GM11168 (cell line): ENCODE data around the gene NRAP.

Source experiments
- in situ Hi-C: fragments of 300-500 bp; cut with MboI; formaldehyde crosslinking; loops from one replicate; pipeline ENCODE4 v1.12.0; 2022; ENCODE audit warnings: low sequenced_read_pairs; ENCODE audit not compliant: unreplicated experiment

Gene NRAP, protein sequence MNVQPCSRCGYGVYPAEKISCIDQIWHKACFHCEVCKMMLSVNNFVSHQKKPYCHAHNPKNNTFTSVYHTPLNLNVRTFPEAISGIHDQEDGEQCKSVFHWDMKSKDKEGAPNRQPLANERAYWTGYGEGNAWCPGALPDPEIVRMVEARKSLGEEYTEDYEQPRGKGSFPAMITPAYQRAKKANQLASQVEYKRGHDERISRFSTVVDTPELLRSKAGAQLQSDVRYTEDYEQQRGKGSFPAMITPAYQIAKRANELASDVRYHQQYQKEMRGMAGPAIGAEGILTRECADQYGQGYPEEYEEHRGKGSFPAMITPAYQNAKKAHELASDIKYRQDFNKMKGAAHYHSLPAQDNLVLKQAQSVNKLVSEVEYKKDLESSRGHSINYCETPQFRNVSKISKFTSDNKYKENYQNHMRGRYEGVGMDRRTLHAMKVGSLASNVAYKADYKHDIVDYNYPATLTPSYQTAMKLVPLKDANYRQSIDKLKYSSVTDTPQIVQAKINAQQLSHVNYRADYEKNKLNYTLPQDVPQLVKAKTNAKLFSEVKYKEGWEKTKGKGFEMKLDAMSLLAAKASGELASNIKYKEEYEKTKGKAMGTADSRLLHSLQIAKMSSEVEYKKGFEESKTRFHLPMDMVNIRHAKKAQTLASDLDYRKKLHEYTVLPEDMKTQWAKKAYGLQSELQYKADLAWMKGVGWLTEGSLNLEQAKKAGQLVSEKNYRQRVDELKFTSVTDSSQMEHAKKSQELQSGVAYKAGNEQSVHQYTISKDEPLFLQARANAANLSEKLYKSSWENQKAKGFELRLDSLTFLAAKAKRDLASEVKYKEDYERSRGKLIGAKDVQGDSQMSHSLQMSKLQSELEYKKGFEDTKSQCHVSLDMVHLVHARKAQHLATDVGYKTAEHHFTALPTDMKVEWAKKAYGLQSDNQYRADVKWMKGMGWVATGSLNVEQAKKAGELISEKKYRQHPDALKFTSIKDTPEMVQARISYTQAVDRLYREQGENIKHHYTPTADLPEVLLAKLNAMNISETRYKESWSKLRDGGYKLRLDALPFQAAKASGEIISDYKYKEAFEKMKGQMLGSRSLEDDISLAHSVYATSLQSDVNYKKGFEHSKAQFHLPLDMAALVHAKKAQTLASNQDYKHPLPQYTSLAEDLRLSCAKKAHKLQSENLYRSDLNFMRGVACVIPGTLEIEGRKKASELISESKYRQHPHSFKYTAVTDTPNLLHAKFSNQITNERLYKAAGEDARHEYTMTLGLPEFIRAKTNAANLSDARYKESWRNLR (N-terminal part only)

DNA sequence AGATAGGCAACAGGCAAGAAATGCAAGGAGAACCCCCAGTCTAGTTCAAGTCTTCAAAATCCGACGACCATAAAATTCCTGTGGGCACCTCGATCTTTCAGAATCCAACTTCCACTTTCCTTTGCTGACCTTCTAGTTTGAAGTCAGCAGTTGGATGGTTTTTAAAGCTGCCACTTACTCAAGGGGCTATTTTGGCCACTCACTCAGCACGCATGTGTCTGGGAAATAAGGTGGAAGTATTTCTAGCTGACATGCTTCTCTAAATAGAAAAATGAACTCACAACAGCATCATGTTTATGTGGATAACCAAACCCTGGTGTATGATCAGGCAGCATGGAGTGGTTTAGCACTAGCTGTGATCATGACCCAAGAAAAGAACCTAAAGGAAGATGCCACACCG lies at the start of gene NRAP:
NRAP (minus strand) TSS at position 134 of the 400 bp plus-strand sequence. CDS start 159 bp downstream, outside the sequence.
- in situ Hi-C loops, result no loop called here

DNA sequence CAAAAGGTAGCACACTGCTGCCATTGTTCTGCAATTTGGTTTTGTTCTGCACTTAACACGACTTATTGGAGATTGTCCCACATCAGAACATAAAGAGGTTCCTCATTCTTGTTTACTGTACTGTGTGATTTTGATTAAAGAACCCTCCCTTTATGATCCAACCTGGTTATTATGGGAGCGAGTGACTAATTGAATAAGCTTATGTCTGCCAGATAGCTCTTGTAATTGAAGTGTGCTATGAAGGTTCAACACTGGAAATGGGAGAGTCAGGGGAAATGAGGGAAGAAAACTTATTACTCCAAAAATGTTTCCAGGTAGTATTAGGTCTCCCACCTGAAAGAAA lies 49.8 kb upstream of the NRAP start:
- in situ Hi-C loops, result no loop called here

DNA sequence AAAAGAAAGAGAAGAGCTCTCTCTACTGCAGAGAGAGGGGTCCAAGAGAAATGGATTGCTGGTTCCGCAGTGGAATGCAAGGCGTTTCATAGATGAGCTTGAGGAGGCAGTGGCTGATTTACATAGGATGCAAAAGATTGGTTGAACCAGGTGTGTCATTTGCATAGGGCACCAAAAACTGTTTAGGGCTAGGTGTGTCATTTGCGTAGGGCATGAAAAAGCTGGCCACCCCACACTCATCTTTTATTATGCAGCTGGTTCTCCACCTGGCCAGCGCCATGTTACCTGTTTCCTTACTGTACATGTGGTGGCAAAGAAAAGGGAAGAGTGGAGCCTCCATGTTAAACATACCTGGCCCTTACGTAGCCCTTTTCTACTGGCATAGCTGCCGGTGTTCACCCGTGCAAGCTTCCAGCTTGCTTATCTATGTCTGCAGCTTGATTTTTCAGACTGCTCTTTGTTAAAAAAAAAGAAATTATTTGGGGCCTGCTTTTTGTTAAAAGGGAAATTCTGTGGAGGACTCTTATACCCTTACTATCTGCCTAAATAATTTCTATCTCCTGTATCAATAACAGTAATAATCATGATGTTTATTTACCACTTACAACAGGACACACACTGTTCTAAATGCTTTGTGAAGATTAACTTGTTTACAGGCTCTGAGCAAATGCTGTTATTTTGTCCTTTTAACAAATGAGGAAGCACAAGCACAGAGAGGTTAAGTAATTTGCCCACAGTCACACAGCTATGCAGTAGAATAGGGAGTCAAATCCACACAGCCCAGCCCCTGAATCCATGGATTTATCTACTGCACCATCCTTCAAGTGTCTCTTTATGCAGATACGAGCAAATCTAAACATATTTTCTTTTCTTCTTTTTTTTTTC lies 49.2 kb upstream of the NRAP start:
- in situ Hi-C loops, result no loop called here

DNA sequence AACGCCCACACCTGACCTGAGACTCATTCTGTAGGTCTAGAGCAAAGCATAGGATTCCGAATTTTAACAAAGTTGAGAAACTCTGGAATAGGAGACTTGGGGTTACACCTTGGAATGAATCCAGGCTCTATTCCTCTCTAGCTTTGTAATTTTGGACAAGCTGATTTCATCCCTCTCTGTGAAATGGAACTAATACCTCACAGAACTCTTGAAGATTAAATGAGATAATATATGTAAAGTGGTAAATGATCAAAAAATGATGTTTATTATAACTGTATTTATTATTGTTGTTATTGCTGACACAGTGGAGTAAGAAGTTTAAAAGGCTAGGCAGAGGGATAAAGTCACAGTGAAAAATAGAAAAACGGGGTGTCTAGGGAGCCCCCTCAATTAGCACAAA lies 48.2 kb upstream of the NRAP start:
- in situ Hi-C loops, result no loop called here

DNA sequence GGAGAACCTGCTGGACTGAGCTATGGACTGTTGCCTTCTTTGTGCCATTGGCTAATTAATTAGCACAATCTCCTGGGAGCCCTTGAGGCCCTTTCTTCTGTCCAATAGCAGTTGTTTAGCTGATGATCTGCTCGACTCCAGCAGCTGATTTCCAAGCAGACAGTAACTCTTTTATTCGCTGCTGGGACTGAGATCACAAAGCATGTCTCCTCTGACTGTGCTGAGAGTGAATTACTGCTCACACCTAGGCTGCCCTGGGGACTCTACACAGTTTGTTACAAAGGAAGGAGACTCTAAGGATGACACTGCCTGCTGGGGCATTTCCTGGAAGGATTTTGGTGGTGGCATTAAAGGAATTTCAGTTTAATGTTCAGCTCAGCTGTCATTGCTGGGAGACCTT lies 47.3 kb upstream of the NRAP start:
- in situ Hi-C loops, result no loop called here

DNA sequence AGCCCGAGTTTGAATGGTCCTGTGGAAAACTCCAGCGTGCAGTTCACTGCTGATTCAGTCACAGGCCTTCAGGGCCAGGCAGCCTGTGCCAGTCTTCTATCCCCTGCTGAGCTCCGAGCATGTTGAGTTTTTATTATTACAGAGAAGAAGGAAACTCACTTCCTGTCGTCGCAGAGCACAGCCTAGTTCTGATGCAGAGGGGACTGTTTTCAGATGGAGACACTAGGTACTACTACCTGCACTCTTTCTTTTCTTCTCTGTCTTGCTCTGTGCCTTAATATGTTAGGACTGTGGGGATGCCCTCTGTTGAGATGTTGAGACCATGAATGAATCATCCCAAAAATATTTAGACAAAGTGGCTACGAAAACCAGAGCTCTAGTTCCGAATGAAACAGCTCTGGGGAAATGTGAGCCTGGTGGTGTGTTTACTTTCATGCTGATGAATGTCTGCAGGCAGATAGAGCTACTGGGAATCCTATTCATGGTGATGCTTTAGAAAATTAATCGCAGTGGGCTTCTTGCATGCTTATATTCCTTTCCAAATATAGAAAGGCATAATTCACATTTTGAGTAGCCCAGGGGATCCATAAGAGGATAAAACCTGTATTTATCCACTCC lies 45.5 kb upstream of the NRAP start:
- in situ Hi-C loops, result loop anchor here (10.0 kb wide), 1 partner anchor 395 kb away; no protein-coding TSS in a partner anchor

DNA sequence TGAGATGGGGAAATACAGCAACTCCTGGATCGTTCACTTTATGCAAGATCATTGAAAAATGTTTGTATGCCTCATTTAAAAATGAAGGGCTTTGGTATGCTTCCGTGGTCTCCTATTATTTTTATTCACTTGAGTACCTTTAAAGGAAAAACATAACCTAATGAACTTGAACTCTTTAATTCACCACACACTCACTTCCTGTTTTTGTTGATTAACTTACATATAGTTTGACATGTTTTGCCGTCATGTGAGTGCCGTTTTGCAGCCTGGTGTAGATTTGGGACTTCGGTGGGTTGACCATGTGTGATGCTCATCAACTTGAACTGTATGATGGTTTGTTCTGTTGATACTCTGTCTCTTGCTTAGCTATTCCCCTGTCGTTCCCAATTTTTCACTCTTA lies 44.8 kb upstream of the NRAP start:
- in situ Hi-C loops, result loop anchor here (10.0 kb wide), 1 partner anchor 396 kb away; no protein-coding TSS in a partner anchor

DNA sequence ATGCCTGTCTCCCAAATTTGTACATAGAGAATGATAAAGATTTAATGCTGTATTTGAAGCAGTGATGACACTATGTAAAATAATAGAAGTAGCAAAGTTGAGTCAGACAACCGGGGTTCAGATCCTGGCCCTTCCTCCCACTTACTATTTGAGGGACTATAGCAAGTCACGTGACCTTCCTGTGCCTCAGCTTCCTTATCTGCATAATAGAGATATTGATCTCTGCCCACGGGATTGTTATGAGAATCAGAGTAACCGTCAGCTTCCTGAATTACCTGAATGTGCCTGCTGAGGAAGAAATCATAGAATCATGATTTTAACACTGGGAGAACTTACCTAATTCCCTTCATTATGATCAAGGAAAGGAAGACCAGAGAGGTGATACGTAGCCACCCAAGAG lies 42.8 kb upstream of the NRAP start:
- in situ Hi-C loops, result loop anchor here (10.0 kb wide), 1 partner anchor 398 kb away; no protein-coding TSS in a partner anchor

DNA sequence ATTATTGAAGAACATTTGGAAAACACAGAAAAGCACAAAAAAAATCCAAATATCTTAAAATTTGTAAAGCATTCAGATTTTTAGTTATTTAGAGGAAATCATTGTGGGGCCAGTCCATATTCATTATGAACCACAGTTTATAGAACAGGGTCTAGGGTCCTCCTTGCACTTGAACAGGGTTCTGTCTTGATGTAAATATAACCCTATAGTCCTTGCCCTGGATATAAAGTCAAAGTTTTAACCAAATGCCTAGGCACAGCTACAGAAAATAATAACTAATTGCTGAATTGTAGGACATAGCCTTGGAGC lies 41.5 kb upstream of the NRAP start:
- in situ Hi-C loops, result loop anchor here (10.0 kb wide), 1 partner anchor 400 kb away; no protein-coding TSS in a partner anchor

DNA sequence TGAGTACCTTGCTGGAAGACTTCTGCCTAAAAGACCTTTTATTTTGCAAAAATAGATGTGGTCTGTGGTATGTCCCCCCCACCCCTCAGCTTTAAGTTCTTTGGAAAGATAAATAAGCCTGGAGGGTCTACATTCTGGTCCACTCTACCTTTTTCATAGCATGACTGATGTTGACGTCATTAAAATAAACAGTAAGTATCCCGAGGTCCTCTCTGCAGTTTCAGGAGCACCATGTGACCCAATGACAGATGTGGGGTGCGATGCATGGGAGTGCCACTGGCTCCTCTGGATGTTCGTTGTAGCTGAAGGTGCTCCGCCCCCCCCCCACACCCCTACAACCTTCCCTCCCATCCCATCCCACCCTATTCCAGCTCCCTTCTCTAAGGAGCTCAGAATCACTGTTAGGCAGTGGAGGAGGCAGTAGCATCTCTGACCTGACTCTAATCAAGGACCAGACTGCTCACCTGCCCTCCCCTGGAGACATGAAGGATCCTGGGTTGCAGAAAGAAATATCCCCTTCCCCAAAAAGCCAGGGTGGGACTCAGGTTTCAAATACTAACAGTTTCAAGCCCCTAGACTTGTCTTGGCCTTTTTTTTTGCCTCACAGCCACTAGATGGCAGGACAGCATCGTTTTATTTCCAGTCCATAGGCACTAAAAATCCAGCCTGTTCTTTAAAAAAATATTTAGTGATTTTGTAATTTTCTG lies 40.9 kb upstream of the NRAP start:
- in situ Hi-C loops, result loop anchor here (10.0 kb wide), 1 partner anchor 400 kb away; no protein-coding TSS in a partner anchor

DNA sequence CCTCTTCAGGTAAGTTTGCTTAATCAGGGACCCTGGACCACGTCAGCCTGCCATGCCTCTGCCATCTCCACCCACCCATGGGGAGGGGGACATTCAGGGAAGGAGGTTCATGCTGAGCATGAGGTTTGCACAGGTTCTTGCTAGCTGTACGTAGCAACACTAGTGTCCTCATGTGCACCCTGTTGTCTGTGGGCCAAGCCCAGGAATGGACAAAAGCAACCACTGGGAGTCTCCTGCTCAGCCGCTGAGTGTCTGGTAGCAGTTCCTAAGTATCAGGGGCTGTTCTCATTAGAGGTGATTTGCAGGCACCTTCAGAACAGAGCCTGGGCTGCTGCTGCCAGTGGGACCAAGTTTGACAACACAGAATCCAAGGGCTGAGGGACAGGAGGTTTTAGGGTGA lies 33.8 kb upstream of the NRAP start:
- in situ Hi-C loops, result no loop called here

DNA sequence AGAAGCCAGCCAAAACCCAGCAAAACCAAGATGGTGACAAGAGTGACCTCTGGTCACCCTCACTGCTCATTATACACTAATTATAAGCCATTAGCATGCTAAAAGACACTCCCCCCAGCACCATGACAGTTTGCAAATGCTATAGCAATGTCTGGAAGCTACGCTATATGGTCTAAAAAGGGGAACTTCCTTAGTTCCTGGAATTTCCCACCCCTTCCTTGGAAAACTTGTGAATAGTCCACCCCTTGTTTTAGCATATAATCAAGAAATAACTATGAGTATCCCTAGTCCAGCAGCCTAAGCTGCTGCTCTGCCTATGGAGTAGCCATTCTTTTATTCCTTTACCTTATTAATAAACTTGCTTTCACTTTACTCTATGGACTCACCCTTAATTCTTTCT lies 31.9 kb upstream of the NRAP start:
- in situ Hi-C loops, result no loop called here

DNA sequence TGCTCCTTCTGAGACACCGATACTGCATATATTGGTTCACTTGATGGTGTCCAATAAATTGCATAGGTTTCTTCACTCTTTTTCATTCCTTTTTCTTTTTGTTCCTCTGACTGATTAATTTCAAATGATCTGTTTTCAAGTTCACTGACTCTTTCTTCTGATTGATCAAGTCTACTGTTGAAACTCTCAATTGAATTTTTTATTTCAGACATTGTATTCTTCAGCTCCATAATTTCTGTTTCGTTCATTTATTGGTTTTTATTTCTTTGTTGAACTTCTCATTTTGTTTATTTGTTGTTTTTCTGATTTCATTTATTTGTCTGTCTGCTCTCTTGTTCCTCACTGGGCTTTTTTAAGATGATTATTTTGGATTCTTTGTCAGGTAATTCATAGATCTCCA lies 29.5 kb upstream of the NRAP start:
- in situ Hi-C loops, result no loop called here

DNA sequence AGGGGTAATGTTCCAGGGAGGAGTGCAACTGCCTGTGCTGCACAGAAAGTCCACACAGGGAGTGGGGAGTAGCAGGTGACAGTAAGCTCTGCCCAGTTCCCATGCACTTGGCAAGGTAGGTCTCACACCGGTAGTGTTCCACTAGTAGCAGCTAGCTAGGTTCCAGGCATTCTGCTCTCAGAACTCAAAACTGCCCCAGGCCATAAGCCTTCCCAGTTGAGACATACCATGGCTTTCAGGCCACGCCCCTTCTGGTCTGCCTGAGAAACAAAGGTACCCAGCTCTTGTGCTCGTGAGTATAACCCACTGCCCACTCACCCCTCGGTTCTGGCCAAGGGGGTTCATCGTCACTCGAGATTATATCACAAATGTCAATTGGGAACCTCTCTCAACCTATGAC lies 28.4 kb upstream of the NRAP start:
- in situ Hi-C loops, result no loop called here

DNA sequence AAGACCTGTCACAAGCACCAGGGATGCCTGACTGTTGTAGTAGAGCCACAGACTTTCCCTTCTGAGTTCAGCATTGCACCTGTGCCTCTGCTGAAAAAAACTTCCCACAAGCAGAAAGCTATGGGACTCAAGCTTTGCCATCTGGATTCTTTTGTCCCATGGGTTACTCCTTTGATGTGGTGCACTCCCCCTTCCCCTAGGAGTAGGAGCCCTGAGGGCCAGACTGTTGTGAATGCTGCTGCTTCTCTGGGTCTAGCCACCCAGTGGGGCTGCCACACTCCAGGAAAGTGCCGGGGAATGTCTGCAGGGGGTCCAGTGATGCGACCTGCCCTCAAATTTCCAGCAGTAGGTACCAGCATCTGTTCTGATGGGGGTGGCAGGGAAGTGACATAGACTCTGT lies 27.5 kb upstream of the NRAP start:
- in situ Hi-C loops, result no loop called here

DNA sequence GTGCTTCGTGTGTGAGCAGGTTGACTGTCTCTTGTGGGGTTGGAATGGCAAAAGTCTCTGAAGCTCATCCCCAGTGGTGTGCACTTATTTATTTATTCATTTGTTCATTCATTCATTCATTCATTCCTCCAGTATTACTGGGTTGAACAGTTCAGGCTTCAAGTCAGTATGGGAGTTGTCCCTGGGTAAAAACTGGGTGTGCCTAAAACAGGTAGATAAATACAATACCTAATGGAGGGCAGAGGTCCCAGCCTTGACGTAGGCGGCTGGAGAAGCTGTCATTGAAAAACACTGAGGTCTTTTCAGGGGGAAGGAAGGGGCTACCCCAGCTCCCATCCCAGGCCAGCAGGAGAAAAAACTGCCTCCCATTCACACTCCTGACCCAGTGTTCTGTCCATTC lies 26.9 kb upstream of the NRAP start:
- in situ Hi-C loops, result no loop called here

DNA sequence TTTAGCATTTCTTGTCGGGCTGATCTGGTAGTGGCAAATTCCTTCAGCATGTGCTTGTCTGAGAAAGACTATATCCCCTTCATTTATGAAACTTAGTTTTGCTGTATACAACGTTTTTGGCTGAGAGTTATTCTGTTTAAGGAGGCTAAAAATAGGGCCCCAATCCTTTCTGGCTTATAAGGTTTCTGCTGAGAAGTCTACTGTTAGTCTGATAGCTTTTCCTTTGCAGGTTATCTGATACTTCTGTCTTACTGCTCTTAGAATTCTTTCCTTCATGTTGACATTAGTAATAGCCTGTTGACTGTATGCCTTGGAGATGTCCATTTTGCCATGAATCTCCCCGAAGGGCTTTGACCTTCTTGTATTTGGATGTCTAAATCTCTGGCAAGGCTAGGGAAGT lies 25.7 kb upstream of the NRAP start:
- in situ Hi-C loops, result no loop called here

DNA sequence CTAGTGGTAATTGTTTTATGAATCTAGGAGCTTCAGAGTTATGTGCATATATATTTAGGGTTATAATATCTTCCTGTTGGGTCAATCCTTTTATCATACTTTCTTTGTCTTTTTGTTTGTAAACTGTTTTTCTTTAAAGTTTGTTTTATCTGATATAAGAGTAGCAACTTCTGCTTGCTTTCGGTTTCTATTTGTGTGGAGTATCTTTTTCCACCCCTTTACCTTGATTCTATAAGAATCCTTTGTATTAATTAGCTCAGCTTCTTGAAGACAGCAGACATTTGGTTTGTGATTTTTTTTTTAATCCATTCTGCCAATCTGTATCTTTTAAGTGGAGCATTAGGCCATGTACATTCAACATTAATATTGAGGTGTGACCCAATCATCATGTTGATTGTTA lies 25.2 kb upstream of the NRAP start:
- in situ Hi-C loops, result no loop called here

DNA sequence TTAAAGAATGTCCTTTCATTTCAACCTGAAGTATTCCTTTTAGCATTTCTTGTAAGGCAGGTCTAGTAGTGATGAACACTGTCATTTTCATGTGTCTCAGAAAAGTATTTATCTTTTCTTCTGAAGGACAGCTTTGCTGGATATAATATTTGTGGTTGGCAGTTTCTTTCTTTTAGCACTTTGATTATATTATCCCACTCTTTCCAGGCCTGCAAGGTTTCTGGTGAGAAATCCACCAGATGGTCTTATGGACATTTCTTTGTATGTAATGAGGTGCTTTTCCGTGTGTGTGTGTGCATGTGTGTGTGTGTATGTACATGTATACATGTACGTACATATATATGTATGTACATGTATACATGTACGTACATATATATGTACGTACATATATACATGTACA lies 23.2 kb upstream of the NRAP start:
- in situ Hi-C loops, result no loop called here
